PC-3 (cell line): ENCODE data around the gene MSMP. TPM values are rescaled to one million over a fixed set of nuclear protein-coding genes. Genes with fewer than 3 reads are reported as not detected.

Experiments
- ATAC-seq: fragments of 200-7000 bp; cut with Tn5 transposase; 2 replicates; pipeline ENCODE4 v1.9.1; 2020; ENCODE audit warnings: mild to moderate bottlenecking, moderate library complexity
- BruUV-seq: library from RNA; stranded (reverse); fragments of 400-500 nt; replicated peaks from 2 replicates; lab custom pipeline; 2021; lab: Mats Ljungman, UMichigan
- CTCF ChIA-PET: fragments of 300-600 bp; sonication (Branson Sonifier 250); formaldehyde crosslinking; loops from one replicate; lab custom pipeline; 2022; ENCODE audit warnings: antibody characterized with exemption; lab: Charles Lee
- POLR2A ChIA-PET: fragments of 300-600 bp; sonication (Branson Sonifier 250); formaldehyde crosslinking; loops from one replicate; lab custom pipeline; 2022; ENCODE audit warnings: antibody characterized with exemption; ENCODE audit not compliant: unreplicated experiment; lab: Charles Lee
- DNase-seq: peaks from one replicate; pipeline ENCODE4 v3.0.0-alpha.2; 2015
- H2AFZ ChIP-seq: fragments of 300-600 bp; sonication (generic); 2 replicates; pipeline ENCODE4 v1.6.0; 2016; ENCODE audit warnings: antibody characterized with exemption, low read length
- H3F3A ChIP-seq: fragments of 300-600 bp; sonication (generic); one replicate; pipeline ENCODE4 v1.6.0; 2017; ENCODE audit warnings: antibody characterized with exemption, low read length, control low read depth, mild to moderate bottlenecking; ENCODE audit not compliant: unreplicated experiment
- H3K27ac ChIP-seq: fragments of 300-600 bp; sonication (generic); 2 replicates; pipeline ENCODE4 v1.5.1; 2016; ENCODE audit warnings: mild to moderate bottlenecking, low read length
- H3K27me3 ChIP-seq: fragments of 300-600 bp; sonication (generic); 2 replicates; pipeline ENCODE4 v1.6.1; 2016; ENCODE audit warnings: low read length, mixed read lengths
- H3K36me3 ChIP-seq: fragments of 300-600 bp; sonication (generic); 2 replicates; pipeline ENCODE4 v1.6.1; 2016; ENCODE audit warnings: low read depth, mixed run types, low read length, mixed read lengths
- H3K4me1 ChIP-seq: fragments of 300-600 bp; sonication (generic); 2 replicates; pipeline ENCODE4 v1.5.1; 2016; ENCODE audit warnings: low read length; ENCODE audit not compliant: insufficient read depth
- H3K4me2 ChIP-seq: fragments of 300-600 bp; sonication (generic); 2 replicates; pipeline ENCODE4 v1.6.0; 2016; ENCODE audit warnings: low read length
- H3K4me3 ChIP-seq: fragments of 300-600 bp; sonication (generic); 2 replicates; pipeline ENCODE4 v1.5.1; 2016; ENCODE audit warnings: mild to moderate bottlenecking, low read length, mixed read lengths
- H3K79me2 ChIP-seq: fragments of 300-600 bp; sonication (generic); 2 replicates; pipeline ENCODE4 v1.6.1; 2017; ENCODE audit warnings: low read length, mixed read lengths
- H3K9ac ChIP-seq: fragments of 300-600 bp; sonication (generic); 2 replicates; pipeline ENCODE4 v1.6.0; 2016; ENCODE audit warnings: mild to moderate bottlenecking, low read length
- H3K9me2 ChIP-seq: fragments of 300-600 bp; sonication (generic); replicated peaks from 2 replicates; pipeline ENCODE4 v1.6.1; 2016; ENCODE audit warnings: mixed run types, low read length, mixed read lengths
- H3K9me3 ChIP-seq: fragments of 300-600 bp; sonication (generic); 2 replicates; pipeline ENCODE4 v1.6.1; 2016; ENCODE audit warnings: low read length, mixed read lengths
- H4K20me1 ChIP-seq: fragments of 300-600 bp; sonication (generic); 2 replicates; pipeline ENCODE4 v1.6.1; 2016; ENCODE audit warnings: low read length, mixed read lengths
- EZH2 ChIP-seq: fragments of 300-600 bp; sonication (generic); IDR thresholded peaks from one replicate; pipeline ENCODE4 v1.6.1; 2017; ENCODE audit warnings: antibody characterized with exemption, mild to moderate bottlenecking, low read length; ENCODE audit not compliant: unreplicated experiment
- EZH2phosphoT487 ChIP-seq: fragments of 300-600 bp; sonication (generic); IDR thresholded peaks from 2 replicates; pipeline ENCODE4 v1.6.1; 2018; ENCODE audit warnings: mild to moderate bottlenecking, antibody characterized with exemption, low read length, borderline replicate concordance
- intact Hi-C: fragments of 100-400 bp; cut with micrococcal nuclease; formaldehyde crosslinking; loops from 2 replicates; pipeline ENCODE4 v1.9.0; 2023
- total RNA-seq: library from RNA; depleted of rRNA; stranded (reverse); fragments of >200 nt; gene quantifications from 2 replicates; pipeline ENCODE4 v1.2.3, GENCODE V29; 2014
- TF ChIP-seq, protein P1 (sequence below): fragments of 300-600 bp; sonication (generic); conservative IDR thresholded peaks from 2 replicates; pipeline ENCODE4 v1.5.1; 2017; ENCODE audit warnings: antibody characterized with exemption, low read depth, mild to moderate bottlenecking, low read length

The MSMP gene
- total RNA-seq, 1 experiment from 2014 or later: 149 TPM

DNA sequence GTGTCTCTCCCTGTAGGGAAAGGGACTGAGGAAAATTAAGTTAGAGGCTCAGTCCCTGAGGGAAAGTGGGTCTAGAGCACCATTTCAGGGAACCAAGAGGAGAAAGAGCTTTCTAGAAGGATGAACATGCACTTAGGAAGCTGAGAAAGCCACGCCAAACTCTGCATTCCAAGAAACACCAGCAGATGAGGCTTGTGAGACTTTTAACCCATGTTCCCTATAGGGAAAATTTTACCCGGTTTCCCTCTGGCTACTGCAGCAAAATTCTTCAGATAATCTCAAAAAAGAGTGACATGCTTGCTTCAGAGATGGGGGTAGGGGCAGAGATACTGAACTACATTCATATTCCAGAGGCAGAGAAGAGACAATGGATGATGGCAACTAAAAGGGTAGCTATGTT is 30.6 kb downstream of the MSMP start:
- H3K27me3 ChIP-seq: no peaks in the 10 kb centered on the region
- POLR2A ChIA-PET: no interaction called here
- H3K4me1 ChIP-seq: peaks cover 17% of the 10 kb centered on the region
- H3K9me3 ChIP-seq: no peaks in the 10 kb centered on the region
- intact Hi-C loops: no loop called here
- H3K4me2 ChIP-seq: no peak overlapping the region
- TF ChIP-seq EZH2phosphoT487 (no peak), EZH2 (no peak)
- TF ChIP-seq, protein P1, sequence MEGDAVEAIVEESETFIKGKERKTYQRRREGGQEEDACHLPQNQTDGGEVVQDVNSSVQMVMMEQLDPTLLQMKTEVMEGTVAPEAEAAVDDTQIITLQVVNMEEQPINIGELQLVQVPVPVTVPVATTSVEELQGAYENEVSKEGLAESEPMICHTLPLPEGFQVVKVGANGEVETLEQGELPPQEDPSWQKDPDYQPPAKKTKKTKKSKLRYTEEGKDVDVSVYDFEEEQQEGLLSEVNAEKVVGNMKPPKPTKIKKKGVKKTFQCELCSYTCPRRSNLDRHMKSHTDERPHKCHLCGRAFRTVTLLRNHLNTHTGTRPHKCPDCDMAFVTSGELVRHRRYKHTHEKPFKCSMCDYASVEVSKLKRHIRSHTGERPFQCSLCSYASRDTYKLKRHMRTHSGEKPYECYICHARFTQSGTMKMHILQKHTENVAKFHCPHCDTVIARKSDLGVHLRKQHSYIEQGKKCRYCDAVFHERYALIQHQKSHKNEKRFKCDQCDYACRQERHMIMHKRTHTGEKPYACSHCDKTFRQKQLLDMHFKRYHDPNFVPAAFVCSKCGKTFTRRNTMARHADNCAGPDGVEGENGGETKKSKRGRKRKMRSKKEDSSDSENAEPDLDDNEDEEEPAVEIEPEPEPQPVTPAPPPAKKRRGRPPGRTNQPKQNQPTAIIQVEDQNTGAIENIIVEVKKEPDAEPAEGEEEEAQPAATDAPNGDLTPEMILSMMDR: no peak
- CTCF ChIA-PET: no interaction called here
- H3K4me3 ChIP-seq: no peak overlapping the region
- H3K9ac ChIP-seq: no peak overlapping the region
- no peaks in the 10 kb centered on the region for H3K9me2 ChIP-seq
- no TSS peak for BruUV-seq
- H3K27ac ChIP-seq: no peak overlapping the region
- no peaks in the 10 kb centered on the region for H4K20me1 ChIP-seq
- no peak overlapping the region for H2AFZ ChIP-seq
- H3F3A ChIP-seq: no peaks in the 10 kb centered on the region
- DNase-seq (no peak), ATAC-seq (no peak)
- H3K79me2 ChIP-seq: peaks cover 23% of the 10 kb centered on the region
- H3K36me3 ChIP-seq: peaks cover 23% of the 10 kb centered on the region

DNA sequence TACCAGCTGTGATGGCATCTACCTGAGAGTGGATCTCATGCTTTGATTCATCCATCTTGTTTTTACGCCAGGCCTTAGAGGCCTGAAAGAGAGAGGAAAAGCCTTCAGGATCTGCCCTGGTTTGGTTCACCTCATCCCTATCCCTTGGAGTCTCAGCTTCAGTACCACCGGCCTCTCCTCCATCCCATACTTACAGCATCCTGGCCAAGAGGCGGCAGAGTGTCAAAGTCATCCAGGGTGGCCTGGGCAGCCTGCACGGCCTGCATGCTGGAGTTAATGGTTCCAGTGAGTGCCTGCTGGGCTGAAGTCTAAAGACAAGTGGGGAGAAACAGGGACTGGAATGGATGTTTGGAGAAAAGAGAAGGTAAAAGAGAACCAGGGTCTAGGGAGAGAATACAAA is 34.5 kb downstream of the MSMP start:
- H3K4me1 ChIP-seq: peaks cover 4% of the 10 kb centered on the region; the same call in 1 of the 2 replicates
- H2AFZ ChIP-seq: no peak overlapping the region
- no peak overlapping the region for H3K4me2 ChIP-seq
- intact Hi-C loops: no loop called here
- CTCF ChIA-PET: interaction anchor here (0.5 to 0.6 kb wide), 2 partner anchors 8 to 23 kb away, joined by 3 read pairs; no protein-coding TSS in a partner anchor
- no peaks in the 10 kb centered on the region for H3K27me3 ChIP-seq
- no peak overlapping the region for H3K4me3 ChIP-seq
- H3K79me2 ChIP-seq: no peaks in the 10 kb centered on the region
- POLR2A ChIA-PET: no interaction called here
- H4K20me1 ChIP-seq: no peaks in the 10 kb centered on the region
- no peaks in the 10 kb centered on the region for H3K9me2 ChIP-seq
- no peaks in the 10 kb centered on the region for H3K9me3 ChIP-seq
- no peak overlapping the region for H3K9ac ChIP-seq
- H3K27ac ChIP-seq: peak overlapping the region; percentile 34
- BruUV-seq: TSS peak; percentile 56
- H3F3A ChIP-seq: no peaks in the 10 kb centered on the region
- TF ChIP-seq EZH2 (no peak), EZH2phosphoT487 (no peak)
- TF ChIP-seq, protein P1: no peak
- DNase-seq: no peak
- peaks cover 41% of the 10 kb centered on the region for H3K36me3 ChIP-seq
- no peak for ATAC-seq

DNA sequence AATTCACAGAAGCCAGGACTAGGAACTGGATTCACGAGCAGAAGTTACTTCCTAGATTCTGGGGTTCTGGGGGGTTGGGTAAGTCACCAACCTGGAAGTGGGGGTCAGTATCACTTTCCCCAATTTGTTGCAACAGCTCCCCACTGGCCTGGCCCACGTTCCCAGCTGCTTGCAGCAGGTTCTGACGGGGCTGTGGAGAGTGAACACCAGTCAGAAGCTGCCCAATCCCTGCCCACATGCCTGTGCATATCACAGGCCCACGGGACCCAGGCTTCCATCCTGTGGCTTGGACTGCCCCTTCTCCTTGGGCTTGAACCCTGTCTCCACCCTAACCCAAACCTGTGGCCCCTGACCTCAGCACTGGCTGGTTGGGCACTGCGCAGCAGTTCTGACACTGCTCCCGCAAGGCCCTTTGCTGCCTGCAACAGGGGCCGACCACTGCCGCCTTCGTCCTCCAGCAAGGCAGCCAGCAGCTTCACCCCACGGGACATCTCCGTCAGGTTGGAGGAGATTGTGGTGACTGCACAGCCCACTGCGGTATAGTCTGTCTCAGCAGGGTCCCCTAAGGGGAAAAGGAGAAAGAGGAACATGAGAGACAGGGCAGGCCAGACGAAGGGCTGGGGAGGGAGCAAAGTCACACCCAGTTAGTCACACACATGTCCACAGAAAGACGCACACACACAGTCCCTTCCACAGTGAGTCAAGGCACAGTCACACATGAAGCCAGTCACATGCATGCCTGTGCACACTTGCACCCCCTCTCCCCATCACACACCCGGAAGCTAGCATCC is 35.2 kb downstream of the MSMP start:
- Histone ChIP-seq H3K9ac (no peak overlapping the region), H3K27ac (peak overlapping the region; percentile 63), H3K9me3 (no peaks in the 10 kb centered on the region), H4K20me1 (no peaks in the 10 kb centered on the region), H3K36me3 (peaks cover 45% of the 10 kb centered on the region), H3K4me3 (no peak overlapping the region), H2AFZ (no peak overlapping the region), H3K4me2 (no peak overlapping the region), H3F3A (no peaks in the 10 kb centered on the region), H3K79me2 (no peaks in the 10 kb centered on the region), H3K4me1 (peaks cover 4% of the 10 kb centered on the region; the same call in 1 of the 2 replicates), H3K27me3 (no peaks in the 10 kb centered on the region), H3K9me2 (no peaks in the 10 kb centered on the region)
- intact Hi-C loops: no loop called here
- DNase-seq (peak; percentile 39), ATAC-seq (peak; percentile 96)
- ChIA-PET CTCF (interaction anchor here (0.5 to 0.6 kb wide), 2 partner anchors 9 to 22 kb away, joined by 3 read pairs; no protein-coding TSS in a partner anchor), POLR2A (no interaction called here)
- TF ChIP-seq, protein P1: no peak
- TF ChIP-seq EZH2phosphoT487: no peak
- TF ChIP-seq EZH2: no peak
- BruUV-seq: no TSS peak
